ENCODE data around the gene GGA1.

GGA1 gene

GRCh38 chr22:37608477-37609239 lies at the start of gene GGA1:
GGA1 (plus strand) TSS chr22:37608834; CDS start chr22:37608861, 27 bp downstream.
- DNase-seq (ENCODE audit: low read depth) = peak; percentile 94

- no peak for DNase-seq (ENCODE audit: low read depth)
These were observed 49.1 kb upstream of the GGA1 start for GRCh38 chr22:37559521-37559900.

- no peak for DNase-seq (ENCODE audit: low read depth)
These were observed 48.6 kb upstream of the GGA1 start, which contains the start of gene CDC42EP1 for GRCh38 chr22:37559901-37560607. CDC42EP1 (plus strand) TSS chr22:37560480; CDS start chr22:37566350, 5,870 bp downstream.

- no peak for DNase-seq (ENCODE audit: low read depth)
These were observed 47.9 kb upstream of the GGA1 start for GRCh38 chr22:37560608-37561211.

GRCh38 chr22:37561212-37562048 lies 47.2 kb upstream of the GGA1 start:
- DNase-seq (ENCODE audit: low read depth) = peak; percentile 58

GRCh38 chr22:37562049-37562875 lies 46.4 kb upstream of the GGA1 start:
- DNase-seq (ENCODE audit: low read depth) = no peak

GRCh38 chr22:37563153-37564081 lies 45.2 kb upstream of the GGA1 start:
- no peak for DNase-seq (ENCODE audit: low read depth)

- no peak for DNase-seq (ENCODE audit: low read depth)
These were observed 44.4 kb upstream of the GGA1 start for GRCh38 chr22:37564111-37564711.

- DNase-seq (ENCODE audit: low read depth) = no peak
These were observed 42.8 kb upstream of the GGA1 start for GRCh38 chr22:37565830-37566229.

GRCh38 chr22:37566329-37566837 lies 42.3 kb upstream of the GGA1 start:
- no peak for DNase-seq (ENCODE audit: low read depth)

- peak; percentile 86 for DNase-seq (ENCODE audit: low read depth)
These were observed 41.5 kb upstream of the GGA1 start for GRCh38 chr22:37566903-37567798.

GRCh38 chr22:37568012-37568411 lies 40.6 kb upstream of the GGA1 start:
- no peak for DNase-seq (ENCODE audit: low read depth)

- no peak for DNase-seq (ENCODE audit: low read depth)
These were observed 40.1 kb upstream of the GGA1 start for GRCh38 chr22:37568448-37569008.

GRCh38 chr22:37569009-37569920 lies 39.4 kb upstream of the GGA1 start:
- DNase-seq (ENCODE audit: low read depth) = no peak

GRCh38 chr22:37569921-37570660 lies 38.5 kb upstream of the GGA1 start:
- no peak for DNase-seq (ENCODE audit: low read depth)

GRCh38 chr22:37570661-37570976 lies 38.0 kb upstream of the GGA1 start:
- DNase-seq (ENCODE audit: low read depth) = no peak

All from stimulated activated CD8-positive, alpha-beta memory T cell treated with anti-CD3 and anti-CD28 coated beads, Interleukin-12 subunit alpha, Interleukin-12 subunit beta, amount 100 ng/mL, for 1 hour (primary cell).